ENCODE data around the gene EDN1. TPM values are rescaled to one million over a fixed set of nuclear protein-coding genes. Genes with fewer than 3 reads are reported as not detected.

The EDN1 gene
- polyA plus RNA-seq, 1 donor (not counting 4 experiments of a cell fraction or from before 2014, with no cell fraction given), result 17.2 TPM

DNA sequence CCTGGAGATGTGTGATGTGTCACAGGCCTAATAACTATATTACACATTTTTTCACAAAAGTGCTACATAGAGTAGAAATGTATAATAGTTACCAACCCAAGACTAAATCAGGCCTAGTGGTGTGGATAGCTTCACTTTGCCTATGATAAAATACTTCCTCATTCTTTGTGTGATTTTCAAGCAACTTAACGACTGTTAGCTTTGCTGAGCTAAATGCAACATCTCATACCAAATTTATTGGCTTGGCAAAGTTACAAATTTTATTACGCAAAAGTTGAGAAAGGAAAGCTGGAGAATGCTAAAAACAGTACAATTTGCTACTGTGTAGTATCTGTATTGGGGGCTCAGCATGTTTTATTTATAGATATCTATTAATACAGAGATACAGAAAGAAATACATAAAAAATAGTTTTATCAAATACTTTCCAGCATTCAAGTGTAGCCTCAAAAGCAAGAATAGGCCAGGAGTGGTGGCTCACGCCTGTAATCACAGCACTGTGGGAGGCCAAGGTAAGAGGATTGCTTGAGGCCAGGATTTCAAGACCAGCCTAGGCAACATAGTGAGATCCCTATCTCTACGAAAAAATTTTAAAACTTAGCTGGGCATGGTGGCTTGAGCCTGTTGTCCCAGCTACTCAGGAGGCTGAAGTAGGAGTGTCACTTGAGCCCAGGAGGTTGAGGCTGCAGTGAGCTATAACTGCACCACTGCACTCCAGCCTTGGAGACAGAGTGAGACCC is 3.6 kb upstream of the EDN1 start:
- Histone ChIP-seq H3K27ac (ENCODE audit: control insufficient read depth, insufficient read depth, low read length) (no peak overlapping the region), H3K27me3 (ENCODE audit: control insufficient read depth, extremely low read depth, insufficient read depth, low read length) (no peaks in the 10 kb centered on the region), H4K20me1 (ENCODE audit: control insufficient read depth, extremely low read depth, insufficient read depth, low read length) (no peaks in the 10 kb centered on the region), H3K79me2 (ENCODE audit: control insufficient read depth, insufficient read depth, low read length) (peaks cover 6% of the 10 kb centered on the region), H3K4me2 (ENCODE audit: control insufficient read depth, extremely low read depth, insufficient read depth, low read depth, low read length) (peak overlapping the region; percentile 95), H3K9ac (ENCODE audit: control insufficient read depth, extremely low read depth, insufficient read depth, low read length) (no peak overlapping the region), H2AFZ (ENCODE audit: control insufficient read depth, low read length) (no peak overlapping the region), H3K36me3 (ENCODE audit: control insufficient read depth in 2 of 2, extremely low read depth in 1 of 2, insufficient read depth in 2 of 2, low read length in 2 of 2) (no peaks in the 10 kb centered on the region), H3K4me1 (ENCODE audit: control insufficient read depth, extremely low read depth, insufficient read depth, low read length) (peaks cover 29% of the 10 kb centered on the region), H3K9me3 (ENCODE audit: control insufficient read depth, low read depth, low read length) (no peaks in the 10 kb centered on the region), H3K4me3 (ENCODE audit: control insufficient read depth in 2 of 3, extremely low read depth in 1 of 3, insufficient read depth in 2 of 3, low read depth in 1 of 3, low read length in 3 of 3) (no peak overlapping the region), H3K9me1 (ENCODE audit: control insufficient read depth, extremely low read depth, insufficient read depth, low read length) (no peaks in the 10 kb centered on the region)
- FAIRE-seq (no peak), DNase-seq (ENCODE audit: low read depth, low spot score) (no peak)
- TF ChIP-seq, protein P1, sequence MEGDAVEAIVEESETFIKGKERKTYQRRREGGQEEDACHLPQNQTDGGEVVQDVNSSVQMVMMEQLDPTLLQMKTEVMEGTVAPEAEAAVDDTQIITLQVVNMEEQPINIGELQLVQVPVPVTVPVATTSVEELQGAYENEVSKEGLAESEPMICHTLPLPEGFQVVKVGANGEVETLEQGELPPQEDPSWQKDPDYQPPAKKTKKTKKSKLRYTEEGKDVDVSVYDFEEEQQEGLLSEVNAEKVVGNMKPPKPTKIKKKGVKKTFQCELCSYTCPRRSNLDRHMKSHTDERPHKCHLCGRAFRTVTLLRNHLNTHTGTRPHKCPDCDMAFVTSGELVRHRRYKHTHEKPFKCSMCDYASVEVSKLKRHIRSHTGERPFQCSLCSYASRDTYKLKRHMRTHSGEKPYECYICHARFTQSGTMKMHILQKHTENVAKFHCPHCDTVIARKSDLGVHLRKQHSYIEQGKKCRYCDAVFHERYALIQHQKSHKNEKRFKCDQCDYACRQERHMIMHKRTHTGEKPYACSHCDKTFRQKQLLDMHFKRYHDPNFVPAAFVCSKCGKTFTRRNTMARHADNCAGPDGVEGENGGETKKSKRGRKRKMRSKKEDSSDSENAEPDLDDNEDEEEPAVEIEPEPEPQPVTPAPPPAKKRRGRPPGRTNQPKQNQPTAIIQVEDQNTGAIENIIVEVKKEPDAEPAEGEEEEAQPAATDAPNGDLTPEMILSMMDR (optimal IDR thresholded peaks at IDR 0.05 in 1 of 3, IDR thresholded peaks at IDR 0.05 in 1 of 3, conservative IDR thresholded peaks at IDR 0.05 in 1 of 3; ENCODE audit: extremely low read depth in 1 of 3, insufficient read depth in 2 of 3, low read length in 3 of 3), result no peak
- TF ChIP-seq EZH2 (IDR thresholded peaks at IDR 0.05; ENCODE audit: low read length), result no peak
- dilution Hi-C loops (cut with MboI; ENCODE audit: extremely low pct_ligation_motif_present, low sequenced_read_pairs), result no loop called here

DNA sequence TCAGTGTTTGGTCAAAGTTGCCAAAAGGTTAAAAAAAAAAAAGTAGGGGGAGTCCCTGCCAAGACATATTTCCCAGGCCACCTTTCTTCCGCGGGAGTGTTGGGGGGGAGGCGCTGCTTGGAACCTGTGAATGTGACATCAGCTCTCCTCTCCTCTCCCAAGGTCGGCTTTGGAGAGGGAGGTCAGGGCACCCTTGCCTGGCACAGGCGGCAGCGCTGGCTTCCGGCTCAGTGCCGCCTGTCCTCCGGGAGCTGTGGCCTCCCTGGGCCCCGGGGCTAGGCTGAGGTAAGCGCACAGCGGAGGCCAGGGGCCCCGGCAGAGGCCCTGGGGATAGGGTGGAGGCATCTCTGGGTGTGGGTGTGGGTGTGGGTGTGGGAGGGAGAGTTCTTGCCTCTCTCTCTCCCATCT is 1.9 kb upstream of the EDN1 start:
- no peak for TF ChIP-seq EZH2 (IDR thresholded peaks at IDR 0.05; ENCODE audit: low read length)
- TF ChIP-seq, protein P1 (optimal IDR thresholded peaks at IDR 0.05 in 1 of 3, IDR thresholded peaks at IDR 0.05 in 1 of 3, conservative IDR thresholded peaks at IDR 0.05 in 1 of 3; ENCODE audit: extremely low read depth in 1 of 3, insufficient read depth in 2 of 3, low read length in 3 of 3), result no peak
- Histone ChIP-seq H2AFZ (ENCODE audit: control insufficient read depth, low read length) (peak overlapping the region; percentile 89), H3K4me1 (ENCODE audit: control insufficient read depth, extremely low read depth, insufficient read depth, low read length) (peaks cover 45% of the 10 kb centered on the region), H3K9me3 (ENCODE audit: control insufficient read depth, low read depth, low read length) (no peaks in the 10 kb centered on the region), H3K79me2 (ENCODE audit: control insufficient read depth, insufficient read depth, low read length) (peaks cover 20% of the 10 kb centered on the region), H3K27me3 (ENCODE audit: control insufficient read depth, extremely low read depth, insufficient read depth, low read length) (no peaks in the 10 kb centered on the region), H3K4me2 (ENCODE audit: control insufficient read depth, extremely low read depth, insufficient read depth, low read depth, low read length) (peak overlapping the region; percentile 95), H4K20me1 (ENCODE audit: control insufficient read depth, extremely low read depth, insufficient read depth, low read length) (no peaks in the 10 kb centered on the region), H3K27ac (ENCODE audit: control insufficient read depth, insufficient read depth, low read length) (peak overlapping the region; percentile 84), H3K9me1 (ENCODE audit: control insufficient read depth, extremely low read depth, insufficient read depth, low read length) (no peaks in the 10 kb centered on the region), H3K4me3 (ENCODE audit: control insufficient read depth in 2 of 3, extremely low read depth in 1 of 3, insufficient read depth in 2 of 3, low read depth in 1 of 3, low read length in 3 of 3) (peak overlapping the region; percentile 59 to 99 (median 97)), H3K36me3 (ENCODE audit: control insufficient read depth in 2 of 2, extremely low read depth in 1 of 2, insufficient read depth in 2 of 2, low read length in 2 of 2) (peaks cover 0 to 7% of the 10 kb centered on the region in 2 experiments), H3K9ac (ENCODE audit: control insufficient read depth, extremely low read depth, insufficient read depth, low read length) (peak overlapping the region; percentile 70)
- DNase-seq (ENCODE audit: low read depth, low spot score), result no peak
- dilution Hi-C loops (cut with MboI; ENCODE audit: extremely low pct_ligation_motif_present, low sequenced_read_pairs), result no loop called here
- FAIRE-seq, result peak; percentile 39
